ENCODE data around the gene SLC34A1. TPM values are rescaled to one million over a fixed set of nuclear protein-coding genes. Genes with fewer than 3 reads are reported as not detected.
A peak's percentile ranks its signal among the peaks of the same experiment; 100 is the strongest.

Gene SLC34A1
- total RNA-seq, 1 donor = not detected

GRCh38 chr5:177425196-177425800 lies 41.1 kb downstream of the SLC34A1 start:
- peak overlapping the region; percentile 71 for H3K4me3 ChIP-seq (ENCODE audit: low read depth, low read length)
- TF ChIP-seq CTCF (IDR thresholded peaks at IDR 0.05; ENCODE audit: insufficient read depth, low read length) = no peak
- DNase-seq (ENCODE audit: low read depth) = peak; percentile 16

- TF ChIP-seq CTCF (IDR thresholded peaks at IDR 0.05; ENCODE audit: insufficient read depth, low read length) = no peak
- H3K4me3 ChIP-seq (ENCODE audit: low read depth, low read length) = peak overlapping the region; percentile 71
Observed at GRCh38 chr5:177425801-177426565, 41.7 kb downstream of the SLC34A1 start.

GRCh38 chr5:177426566-177427210 lies 42.5 kb downstream of the SLC34A1 start, which contains the start of gene GRK6:
Gene GRK6, plus strand, starts transcription at chr5:177426676. Its CDS starts 170 bp downstream, at chr5:177426846.
- H3K4me3 ChIP-seq (ENCODE audit: low read depth, low read length) = peak within 1 kb of the TSS; percentile 81
- DNase-seq (ENCODE audit: low read depth) = no peak
- no peak for TF ChIP-seq CTCF (IDR thresholded peaks at IDR 0.05; ENCODE audit: insufficient read depth, low read length)

More at GRCh38 chr5:177425801-177426565, 41.7 kb downstream of the SLC34A1 start:
- DNase-seq (ENCODE audit: low read depth) = peak; percentile 100

GRCh38 chr5:177427211-177427822 lies 43.1 kb downstream of the SLC34A1 start:
- no peak for DNase-seq (ENCODE audit: low read depth)
- no peak for TF ChIP-seq CTCF (IDR thresholded peaks at IDR 0.05; ENCODE audit: insufficient read depth, low read length)
- peak overlapping the region; percentile 81 for H3K4me3 ChIP-seq (ENCODE audit: low read depth, low read length)

GRCh38 chr5:177427919-177428573 lies 43.8 kb downstream of the SLC34A1 start:
- peak overlapping the region; percentile 81 for H3K4me3 ChIP-seq (ENCODE audit: low read depth, low read length)
- TF ChIP-seq CTCF (IDR thresholded peaks at IDR 0.05; ENCODE audit: insufficient read depth, low read length) = no peak
- DNase-seq (ENCODE audit: low read depth) = no peak

GRCh38 chr5:177428574-177429217 lies 44.5 kb downstream of the SLC34A1 start:
- no peak for DNase-seq (ENCODE audit: low read depth)
- no peak overlapping the region for H3K4me3 ChIP-seq (ENCODE audit: low read depth, low read length)
- no peak for TF ChIP-seq CTCF (IDR thresholded peaks at IDR 0.05; ENCODE audit: insufficient read depth, low read length)
